ENCODE results near the gene CPSF4.
"Not testable (repeated sequence)": the region's sequence is repeated elsewhere in the genome, so short reads cannot be mapped to it uniquely, and the experiment has no call there.

CPSF4 gene

DNA sequence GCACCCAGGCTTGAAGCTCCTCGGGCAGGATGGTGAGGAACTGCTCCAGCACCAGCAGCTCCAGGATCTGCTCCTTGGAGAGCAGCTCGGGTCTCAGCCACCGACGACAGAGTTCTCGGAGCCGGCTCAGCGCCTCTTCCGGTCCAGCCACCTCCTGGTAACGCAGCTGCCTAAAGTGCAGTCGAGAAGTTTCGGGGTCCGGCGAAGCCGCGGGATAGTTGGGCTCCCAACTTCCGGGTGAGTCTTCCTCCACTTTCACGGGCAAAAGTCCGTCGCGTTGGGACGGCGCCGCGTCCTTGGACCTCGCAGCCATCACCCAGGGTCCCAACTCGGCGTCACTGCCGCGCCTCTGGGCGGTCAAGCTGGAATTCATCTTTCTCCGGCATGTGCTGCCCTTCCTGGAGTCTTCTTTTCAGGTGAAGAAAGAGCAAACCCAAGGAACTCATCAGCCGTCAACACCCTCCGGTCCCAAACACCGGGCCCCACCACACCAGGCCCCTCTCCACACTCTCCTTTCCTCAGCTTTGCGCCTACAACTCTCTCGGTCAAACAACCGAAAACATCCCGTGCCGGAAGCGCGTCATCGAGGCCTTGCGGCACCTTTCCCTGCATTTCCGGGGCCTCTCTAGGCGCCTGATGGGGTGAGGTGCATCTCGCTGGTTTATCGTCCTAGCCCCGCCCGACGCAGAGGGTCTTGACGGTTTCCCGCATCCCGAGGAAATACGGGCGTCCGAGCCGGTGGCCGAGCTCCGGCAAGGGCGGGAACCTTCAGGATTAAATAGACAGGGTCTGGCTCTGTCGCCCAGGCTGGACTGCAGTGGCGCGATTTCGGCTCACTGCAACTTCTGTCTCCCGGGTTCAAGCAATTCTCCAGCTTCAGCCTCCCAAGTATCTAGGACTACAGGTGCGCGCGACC lies 61.2 kb downstream of the CPSF4 start, which contains the start of gene ZNF394:
Gene ZNF394, minus strand, starts transcription at position 561 of the 916 bp plus-strand sequence. Its CDS starts 188 bp downstream, at position 373.
- peaks cover 10% of the 10 kb centered on the region for H3K9me3 Mint-ChIP-seq
- no peaks in the 10 kb centered on the region for H3K27me3 Mint-ChIP-seq (ENCODE audit: low read depth)
- peaks cover 20% of the 10 kb centered on the region for H3K4me1 Mint-ChIP-seq (ENCODE audit: low read depth)
- H3K36me3 Mint-ChIP-seq (ENCODE audit: low read depth), result peaks cover 45% of the 10 kb centered on the region
- H3K4me3 Mint-ChIP-seq, result peak within 1 kb of the TSS; percentile 95
- peak; percentile 89 for DNase-seq (ENCODE audit: low spot score)
- H3K27ac Mint-ChIP-seq, result peak within 1 kb of the TSS; percentile 99

DNA sequence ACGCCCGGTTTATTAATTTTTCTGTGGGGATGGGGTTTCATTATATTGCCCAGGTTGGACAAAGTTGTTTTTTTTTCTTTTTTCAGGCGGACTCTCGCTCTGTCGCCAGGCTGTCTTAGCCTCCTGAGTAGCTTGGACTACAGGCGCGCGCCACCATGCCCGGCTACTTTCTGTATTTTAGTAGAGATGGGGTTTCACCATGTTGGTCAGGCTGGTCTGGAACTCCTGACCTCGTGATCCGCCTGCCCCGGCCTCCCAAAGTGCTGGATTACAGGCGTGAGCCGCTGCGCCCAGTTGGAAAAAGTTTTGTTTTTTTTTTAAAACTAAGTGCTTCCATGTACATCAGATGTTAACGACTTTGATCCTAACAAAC lies 61.9 kb downstream of the CPSF4 start:
- no peak for DNase-seq (ENCODE audit: low spot score)
- peaks cover 10% of the 10 kb centered on the region for H3K9me3 Mint-ChIP-seq
- H3K4me3 Mint-ChIP-seq, result peak overlapping the region; percentile 95
- peak overlapping the region; percentile 99 for H3K27ac Mint-ChIP-seq
- H3K4me1 Mint-ChIP-seq (ENCODE audit: low read depth), result peaks cover 23% of the 10 kb centered on the region
- no peaks in the 10 kb centered on the region for H3K27me3 Mint-ChIP-seq (ENCODE audit: low read depth)
- H3K36me3 Mint-ChIP-seq (ENCODE audit: low read depth), result peaks cover 40% of the 10 kb centered on the region

DNA sequence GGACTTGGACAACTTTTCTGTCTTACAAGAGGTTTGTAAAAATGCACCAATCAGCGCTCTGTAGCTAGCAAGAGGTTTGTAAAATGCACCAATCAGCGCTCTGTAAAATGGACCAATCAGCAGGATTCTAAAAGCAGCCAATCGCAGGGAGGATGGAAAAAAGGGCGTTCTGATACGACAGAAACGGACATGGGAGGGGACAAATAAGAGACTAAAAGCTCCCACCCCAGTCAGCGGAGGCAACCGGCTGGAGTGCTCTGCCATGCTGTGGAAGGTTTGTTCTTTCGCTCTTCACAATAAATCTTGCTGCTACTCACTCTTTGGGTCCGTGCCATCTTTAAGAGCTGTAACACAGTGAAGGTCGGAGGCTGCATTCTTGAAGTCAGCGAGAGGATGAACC lies 62.5 kb downstream of the CPSF4 start:
- DNase-seq (ENCODE audit: low spot score); H3K9me3 Mint-ChIP-seq; H3K27me3 Mint-ChIP-seq (ENCODE audit: low read depth): not testable (repeated sequence)
- H3K27ac Mint-ChIP-seq, result peak overlapping the region; percentile 99
- peaks cover 30% of the 10 kb centered on the region for H3K4me1 Mint-ChIP-seq (ENCODE audit: low read depth)
- H3K4me3 Mint-ChIP-seq, result peak overlapping the region; percentile 95
- H3K36me3 Mint-ChIP-seq (ENCODE audit: low read depth), result peaks cover 41% of the 10 kb centered on the region

DNA sequence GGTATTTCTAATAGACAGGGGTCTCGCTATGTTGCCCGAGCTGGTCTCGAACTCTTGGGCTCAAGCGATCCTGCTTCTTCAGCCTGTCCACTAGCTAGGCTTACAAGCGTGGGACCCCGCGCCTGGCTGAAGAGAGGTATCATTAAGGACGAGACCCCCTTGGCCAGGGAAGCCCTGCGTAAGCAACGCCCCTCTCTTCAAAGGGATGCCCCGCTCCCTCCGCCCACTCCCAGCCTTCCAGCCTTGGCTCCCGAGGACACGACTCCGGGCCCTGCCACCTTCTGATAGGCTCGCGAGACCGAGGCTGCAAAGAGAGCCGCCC lies 65.5 kb downstream of the CPSF4 start:
- DNase-seq (ENCODE audit: low spot score), result no peak
- Mint-ChIP-seq H3K27me3 (ENCODE audit: low read depth) (no peaks in the 10 kb centered on the region), H3K27ac (peak overlapping the region; percentile 99)

DNA sequence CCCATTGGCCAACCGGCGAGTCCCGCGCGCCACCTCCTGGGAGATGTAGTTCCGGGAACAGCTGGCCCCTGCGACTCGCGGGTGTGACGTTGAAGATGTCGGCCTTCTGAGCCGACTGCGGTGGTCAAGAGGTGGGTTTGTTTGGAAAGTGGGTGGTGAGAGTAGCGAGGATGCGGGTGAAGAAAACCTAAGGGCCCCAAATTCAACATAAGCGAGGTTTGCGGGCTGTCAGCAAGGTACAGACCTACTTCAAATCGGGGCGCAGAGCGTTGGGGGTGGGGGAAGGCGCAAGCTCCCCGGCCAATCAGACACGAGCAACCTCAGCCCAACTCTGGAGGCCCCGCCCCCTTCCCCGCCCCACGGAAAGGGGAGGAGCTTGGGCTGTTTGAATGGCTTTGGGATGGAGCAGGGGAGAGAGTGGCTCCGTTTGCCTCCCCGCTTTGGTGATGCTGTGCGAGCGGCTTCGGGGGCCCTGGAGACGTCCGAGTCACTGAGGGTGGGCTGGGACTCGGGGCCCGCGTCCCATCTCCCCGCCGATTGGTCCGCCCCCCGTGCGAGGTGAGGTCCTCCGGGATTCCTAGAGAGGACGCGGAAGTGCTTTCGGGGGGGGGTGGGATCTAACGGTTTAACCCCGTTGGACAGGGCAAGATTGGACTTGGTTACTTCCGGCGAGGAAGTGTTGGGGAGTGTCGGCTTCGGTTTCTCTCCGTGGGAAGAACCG lies 66.0 kb downstream of the CPSF4 start, which contains the start of gene ZKSCAN5:
Gene ZKSCAN5, plus strand, starts transcription at position 60 of the 721 bp plus-strand sequence. CDS start 1,383 bp downstream, outside the sequence.
- Mint-ChIP-seq H3K36me3 (ENCODE audit: low read depth) (peaks cover 26% of the 10 kb centered on the region), H3K4me3 (peak within 1 kb of the TSS; percentile 90), H3K4me1 (ENCODE audit: low read depth) (peaks cover 26% of the 10 kb centered on the region), H3K27ac (peak within 1 kb of the TSS; percentile 99), H3K9me3 (no peaks in the 10 kb centered on the region), H3K27me3 (ENCODE audit: low read depth) (no peaks in the 10 kb centered on the region)
- peak; percentile 96 for DNase-seq (ENCODE audit: low spot score)

More for the DNA sequence above, 65.5 kb downstream of the CPSF4 start:
- Mint-ChIP-seq H3K4me3 (peak overlapping the region; percentile 90), H3K36me3 (ENCODE audit: low read depth) (peaks cover 28% of the 10 kb centered on the region), H3K4me1 (ENCODE audit: low read depth) (peaks cover 25% of the 10 kb centered on the region), H3K9me3 (no peaks in the 10 kb centered on the region)

DNA sequence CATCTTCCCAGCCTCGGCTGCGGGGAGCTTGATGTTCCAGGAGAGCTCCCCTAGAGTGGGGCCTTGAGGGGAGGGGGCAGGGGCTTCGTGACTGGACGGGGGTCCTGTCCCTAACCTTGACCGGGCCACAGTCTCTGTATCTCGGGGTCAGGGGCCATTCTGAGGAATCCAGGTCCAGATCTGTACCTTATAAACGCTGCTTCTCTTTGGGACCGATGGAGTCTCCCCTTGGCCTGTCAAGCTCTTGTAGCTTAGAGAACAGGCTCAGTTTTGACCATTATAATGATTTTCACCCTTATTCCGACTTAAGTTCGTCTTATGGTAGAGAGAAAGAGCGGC lies 66.5 kb downstream of the CPSF4 start:
- H3K36me3 Mint-ChIP-seq (ENCODE audit: low read depth), result peaks cover 23% of the 10 kb centered on the region
- no peaks in the 10 kb centered on the region for H3K9me3 Mint-ChIP-seq
- peak overlapping the region; percentile 99 for H3K27ac Mint-ChIP-seq
- no peak for DNase-seq (ENCODE audit: low spot score)
- H3K27me3 Mint-ChIP-seq (ENCODE audit: low read depth), result no peaks in the 10 kb centered on the region
- peak overlapping the region; percentile 90 for H3K4me3 Mint-ChIP-seq
- H3K4me1 Mint-ChIP-seq (ENCODE audit: low read depth), result peaks cover 26% of the 10 kb centered on the region

Data from T-helper 2 cell treated with Interferon-gamma antibody and Interleukin-4, amounts not matched to agents 5 μg/mL and 100 μg/mL, for 36 hours (primary cell).